HG03571 (cell line): Measurements from ENCODE around the gene USP32.

ENCODE experiments used
- ATAC-seq: cut with Tn5 transposase; IDR thresholded peaks from one replicate; pipeline ENCODE4 v1.9.1; 2021; ENCODE audit not compliant: unreplicated experiment

USP32 gene

GRCh38 chr17:60158751-60159478, 233.0 kb downstream of the USP32 start:
- ATAC-seq: no peak

- no peak for ATAC-seq
Measured at GRCh38 chr17:60157487-60158040, 234.4 kb downstream of the USP32 start.

- ATAC-seq: no peak
Measured at GRCh38 chr17:60156746-60157145, 235.2 kb downstream of the USP32 start.

- no peak for ATAC-seq
Measured at GRCh38 chr17:60155815-60156214, 236.1 kb downstream of the USP32 start.

GRCh38 chr17:60155427-60155814, 236.5 kb downstream of the USP32 start:
- no peak for ATAC-seq

- ATAC-seq: no peak
Measured at GRCh38 chr17:60154616-60155426, 237.1 kb downstream of the USP32 start.

- no peak for ATAC-seq
Measured at GRCh38 chr17:60153606-60154390, 238.1 kb downstream of the USP32 start.

GRCh38 chr17:60151355-60151754, 240.6 kb downstream of the USP32 start:
- peak; percentile 42 for ATAC-seq

- ATAC-seq: no peak
Measured at GRCh38 chr17:60149691-60150582, 242.0 kb downstream of the USP32 start, which contains the start of gene CA4. CA4 (plus strand) TSS chr17:60149973; CDS start chr17:60150035, 62 bp downstream.

- ATAC-seq: no peak
Measured at GRCh38 chr17:60148373-60148772, 243.6 kb downstream of the USP32 start.

GRCh38 chr17:60147553-60148223, 244.2 kb downstream of the USP32 start:
- ATAC-seq: no peak

GRCh38 chr17:60146206-60146605, 245.7 kb downstream of the USP32 start:
- ATAC-seq: no peak

GRCh38 chr17:60145006-60145935, 246.7 kb downstream of the USP32 start:
- ATAC-seq: no peak

GRCh38 chr17:60142872-60143499, 248.9 kb downstream of the USP32 start:
- no peak for ATAC-seq

GRCh38 chr17:60141111-60142018, 250.6 kb downstream of the USP32 start:
- no peak for ATAC-seq

- no peak for ATAC-seq
Measured at GRCh38 chr17:60139438-60140285, 252.3 kb downstream of the USP32 start.
